ENCODE data around the gene ARHGEF10L. TPM values are rescaled to one million over a fixed set of nuclear protein-coding genes. Genes with fewer than 3 reads are reported as not detected.

Gene ARHGEF10L
- total RNA-seq, 1 donor from 2014 or later: 57.9 TPM

GRCh38 chr1:17709981-17710380 lies 170.5 kb downstream of the ARHGEF10L start:
- H3K27ac ChIP-seq: no peak overlapping the region
- H3K27me3 ChIP-seq (ENCODE audit: low read depth): no peaks in the 10 kb centered on the region
- H3K4me3 ChIP-seq: no peak overlapping the region
- ATAC-seq (no peak), DNase-seq (no peak)
- H3K4me1 ChIP-seq: no peaks in the 10 kb centered on the region
- no peaks in the 10 kb centered on the region for H3K9me3 ChIP-seq
- TF ChIP-seq CTCF (IDR thresholded peaks at IDR 0.05): no peak
- H3K36me3 ChIP-seq: no peaks in the 10 kb centered on the region
- intact Hi-C loops (cut with DNase I): no loop called here

GRCh38 chr1:17710889-17711576 lies 171.5 kb downstream of the ARHGEF10L start:
- ATAC-seq (no peak), DNase-seq (no peak)
- H3K27ac ChIP-seq: no peak overlapping the region
- no peaks in the 10 kb centered on the region for H3K4me1 ChIP-seq
- H3K9me3 ChIP-seq: no peaks in the 10 kb centered on the region
- TF ChIP-seq CTCF (IDR thresholded peaks at IDR 0.05): no peak
- H3K36me3 ChIP-seq: no peaks in the 10 kb centered on the region
- intact Hi-C loops (cut with DNase I): no loop called here
- H3K27me3 ChIP-seq (ENCODE audit: low read depth): no peaks in the 10 kb centered on the region
- H3K4me3 ChIP-seq: no peak overlapping the region

- intact Hi-C loops (cut with DNase I): no loop called here
- Histone ChIP-seq H3K4me1 (no peaks in the 10 kb centered on the region), H3K4me3 (no peak overlapping the region), H3K27ac (no peak overlapping the region), H3K27me3 (ENCODE audit: low read depth) (no peaks in the 10 kb centered on the region), H3K36me3 (no peaks in the 10 kb centered on the region), H3K9me3 (no peaks in the 10 kb centered on the region)
- no peak for ATAC-seq
- DNase-seq: no peak
- TF ChIP-seq CTCF (IDR thresholded peaks at IDR 0.05): no peak
Measured at GRCh38 chr1:17711577-17711910, 172.0 kb downstream of the ARHGEF10L start.

GRCh38 chr1:17711941-17712340 lies 172.4 kb downstream of the ARHGEF10L start:
- ATAC-seq (no peak), DNase-seq (no peak)
- H3K27ac ChIP-seq: no peak overlapping the region
- intact Hi-C loops (cut with DNase I): no loop called here
- H3K36me3 ChIP-seq: no peaks in the 10 kb centered on the region
- no peaks in the 10 kb centered on the region for H3K4me1 ChIP-seq
- no peaks in the 10 kb centered on the region for H3K9me3 ChIP-seq
- H3K4me3 ChIP-seq: no peak overlapping the region
- TF ChIP-seq CTCF (IDR thresholded peaks at IDR 0.05): no peak
- H3K27me3 ChIP-seq (ENCODE audit: low read depth): no peaks in the 10 kb centered on the region

- Histone ChIP-seq H3K27me3 (ENCODE audit: low read depth) (no peaks in the 10 kb centered on the region), H3K27ac (no peak overlapping the region), H3K9me3 (no peaks in the 10 kb centered on the region), H3K36me3 (no peaks in the 10 kb centered on the region), H3K4me1 (no peaks in the 10 kb centered on the region), H3K4me3 (no peak overlapping the region)
- DNase-seq (no peak), ATAC-seq (no peak)
- intact Hi-C loops (cut with DNase I): no loop called here
- no peak for TF ChIP-seq CTCF (IDR thresholded peaks at IDR 0.05)
Measured at GRCh38 chr1:17713993-17714392, 174.5 kb downstream of the ARHGEF10L start.

Data from lower lobe of right lung (tissue), 2 donors.